Raji (cell line): Measurements from ENCODE around the gene PWWP2B.

Experiments used
- POLR2A ChIP-seq: IDR thresholded peaks from 2 replicates; pipeline ENCODE4 v1.6.1; 2011; ENCODE audit warnings: low read depth, low read length, control low read depth; ENCODE audit not compliant: insufficient read depth

Gene PWWP2B

DNA sequence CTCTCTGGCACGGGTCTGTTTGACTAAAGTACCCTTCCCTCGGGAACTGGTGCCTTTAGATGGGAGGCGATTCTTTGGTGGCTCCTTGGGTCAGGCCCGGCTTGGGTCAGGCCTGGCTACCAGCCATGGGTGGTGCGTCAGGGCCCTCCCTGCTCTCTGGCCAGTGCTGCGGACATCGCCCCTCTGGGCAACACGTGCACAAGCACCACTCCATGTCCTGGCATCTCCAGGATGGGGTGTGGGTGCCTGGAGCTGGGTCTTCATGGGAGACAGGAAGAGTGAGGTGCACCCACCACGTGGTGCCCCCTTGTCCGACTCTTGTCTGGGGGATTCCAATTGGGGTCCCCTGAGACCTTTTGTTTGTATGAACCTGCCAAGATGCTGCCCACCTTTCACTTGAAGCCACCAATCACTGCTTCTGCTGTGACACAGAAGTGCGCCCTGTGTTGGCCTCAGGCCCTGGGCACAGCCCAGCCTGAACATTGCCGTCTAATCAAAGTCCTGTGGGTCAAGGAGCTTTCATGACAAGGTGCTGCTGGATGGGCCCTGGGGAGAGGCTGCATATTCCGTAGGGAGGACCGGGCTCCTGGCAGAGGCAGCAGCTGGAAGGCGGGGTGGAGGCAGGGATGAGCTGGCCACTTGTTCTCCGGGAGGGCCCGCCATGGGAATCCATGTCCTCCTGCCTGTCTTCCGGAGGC is 11.1 kb upstream of the PWWP2B start:
- TF ChIP-seq POLR2A = no peak

DNA sequence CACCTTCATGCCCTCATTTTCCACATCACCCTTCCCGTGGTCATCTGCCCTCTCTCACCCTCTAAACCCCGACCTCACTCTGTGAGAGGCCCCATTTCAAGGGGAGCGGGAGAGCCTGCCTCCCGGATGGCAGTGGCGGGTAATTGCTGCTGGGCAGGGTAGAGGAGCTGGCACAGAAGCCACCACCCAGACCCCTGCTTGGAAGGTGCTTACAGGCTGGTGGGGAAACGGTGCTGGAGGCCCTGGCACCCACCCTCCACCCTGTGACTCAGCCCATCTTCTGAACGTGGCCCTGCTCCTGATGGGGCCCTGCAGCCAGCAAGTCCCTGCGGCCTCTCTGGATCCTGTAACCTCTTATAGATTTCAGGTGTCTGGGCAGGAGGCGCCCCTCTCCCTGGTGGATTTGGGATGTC is 10.6 kb upstream of the PWWP2B start:
- no peak for TF ChIP-seq POLR2A

DNA sequence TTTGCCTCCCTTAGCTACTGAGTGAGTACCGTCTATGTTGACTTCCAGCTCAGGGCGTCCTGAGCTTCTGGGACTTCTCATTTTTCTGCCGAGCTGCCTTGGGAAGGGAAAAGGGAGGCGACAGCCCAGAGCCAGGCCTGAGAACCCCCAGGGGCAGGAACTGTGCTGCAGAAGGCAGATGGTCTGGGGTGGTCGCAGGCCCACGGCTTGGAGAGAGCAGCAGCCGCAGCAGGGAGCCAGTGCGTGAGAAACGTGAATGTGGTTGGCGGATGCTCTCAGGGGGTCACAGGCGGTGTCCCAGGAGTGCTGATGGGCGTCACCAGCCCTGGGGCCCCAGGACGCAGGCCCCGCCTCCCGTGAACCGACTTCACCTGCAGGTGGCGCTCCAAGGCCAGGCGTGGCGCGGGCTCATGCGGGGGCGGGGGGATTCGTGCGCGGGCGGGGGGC is 9.2 kb upstream of the PWWP2B start:
- TF ChIP-seq POLR2A = no peak

DNA sequence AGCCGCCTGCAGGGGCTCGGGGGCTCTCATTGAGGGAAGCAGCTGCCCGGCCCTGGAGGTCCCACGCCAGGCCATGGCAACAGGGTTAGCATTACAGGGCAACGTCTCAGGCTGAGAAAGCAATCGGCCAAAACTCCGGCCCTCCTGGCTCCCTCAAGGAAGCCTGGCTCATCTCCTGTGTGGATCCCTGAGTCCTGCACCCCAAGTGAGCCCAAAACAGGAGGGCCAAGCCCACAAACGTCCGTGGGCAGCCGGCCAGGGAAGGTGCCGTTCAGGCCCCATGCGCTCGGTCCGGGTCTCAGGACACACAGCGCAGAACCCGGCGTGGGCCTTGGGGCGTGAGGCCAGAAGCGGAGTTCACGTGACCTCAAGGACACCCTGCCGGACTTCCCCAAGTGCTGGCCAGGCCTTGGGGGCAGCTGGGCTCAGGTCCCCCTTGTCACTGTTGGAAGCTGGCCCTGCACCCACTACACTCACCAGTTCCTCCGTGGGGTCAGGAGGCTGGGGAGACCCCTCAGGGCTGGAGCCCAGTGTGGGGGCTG is 8.0 kb upstream of the PWWP2B start:
- TF ChIP-seq POLR2A = no peak

DNA sequence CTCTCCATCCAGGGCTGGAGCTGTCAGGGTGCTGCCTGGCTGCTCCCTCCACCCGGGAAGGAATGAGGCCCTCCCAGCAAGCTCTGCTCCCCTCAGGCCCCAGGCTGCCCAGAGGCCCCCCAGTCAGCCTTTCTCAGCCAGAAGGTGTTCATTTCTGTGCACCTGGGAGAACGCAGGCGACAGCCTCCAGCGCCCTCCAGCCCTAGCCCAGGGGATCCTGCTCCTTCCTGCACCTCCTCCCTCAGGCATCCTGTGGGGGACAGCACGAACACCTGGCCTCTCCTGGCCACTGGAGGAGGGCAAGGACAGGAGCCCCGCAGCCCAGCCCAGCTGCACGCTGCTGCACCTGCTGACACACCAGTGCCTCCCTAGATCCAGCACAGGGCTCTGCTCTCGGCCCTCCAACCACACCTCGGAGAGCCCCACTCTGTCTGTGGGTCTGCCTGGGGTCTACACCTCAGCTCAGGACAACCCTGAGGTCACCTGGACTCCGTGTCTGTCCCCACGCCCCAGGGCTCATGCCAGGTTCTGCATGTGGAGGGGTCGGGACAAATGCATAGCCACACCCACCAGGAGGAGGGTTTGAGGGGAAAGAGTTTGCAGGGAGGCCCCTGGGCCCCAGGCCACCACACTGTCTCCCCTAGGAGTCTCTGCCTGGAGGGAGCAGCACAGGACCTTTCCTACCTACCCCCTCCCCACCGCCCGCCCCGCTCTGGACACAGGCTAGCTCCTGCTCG is 7.4 kb upstream of the PWWP2B start:
- no peak for TF ChIP-seq POLR2A

DNA sequence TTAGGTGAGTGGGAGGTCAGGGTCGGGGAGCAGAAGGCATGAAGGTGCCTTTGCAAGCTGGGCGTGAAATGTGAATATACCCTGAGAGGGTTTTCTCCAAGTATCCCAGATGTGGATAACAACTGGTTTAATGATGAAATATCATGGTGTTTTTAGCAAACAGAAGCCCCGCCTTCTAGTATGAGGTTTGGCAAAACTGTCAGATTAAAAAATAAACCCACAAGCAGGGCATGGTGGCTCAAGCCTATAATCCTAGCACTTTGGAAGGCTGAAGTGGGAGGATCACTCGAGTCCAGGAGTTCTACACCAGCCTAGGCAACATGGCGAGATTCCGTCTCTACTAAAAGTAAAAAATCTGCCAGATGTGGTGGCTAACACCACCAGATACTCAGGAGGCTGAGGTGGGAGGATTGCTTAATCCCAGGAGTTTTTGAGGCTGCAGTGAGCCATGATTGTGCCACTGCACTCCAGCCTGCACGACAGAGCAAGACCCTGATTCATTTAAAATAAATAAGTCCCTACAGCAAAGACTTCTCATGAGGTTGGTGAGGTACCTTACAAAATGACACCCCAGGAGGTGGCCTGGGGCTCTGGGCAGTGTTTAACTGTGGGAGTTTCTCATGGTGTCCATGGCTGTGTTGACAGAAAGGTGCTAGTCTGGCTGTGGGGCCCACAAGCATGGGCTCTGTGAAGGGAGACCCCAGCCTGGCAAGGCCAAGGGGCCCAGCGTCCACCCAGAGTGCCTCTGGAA is 6.7 kb upstream of the PWWP2B start:
- no peak for TF ChIP-seq POLR2A

DNA sequence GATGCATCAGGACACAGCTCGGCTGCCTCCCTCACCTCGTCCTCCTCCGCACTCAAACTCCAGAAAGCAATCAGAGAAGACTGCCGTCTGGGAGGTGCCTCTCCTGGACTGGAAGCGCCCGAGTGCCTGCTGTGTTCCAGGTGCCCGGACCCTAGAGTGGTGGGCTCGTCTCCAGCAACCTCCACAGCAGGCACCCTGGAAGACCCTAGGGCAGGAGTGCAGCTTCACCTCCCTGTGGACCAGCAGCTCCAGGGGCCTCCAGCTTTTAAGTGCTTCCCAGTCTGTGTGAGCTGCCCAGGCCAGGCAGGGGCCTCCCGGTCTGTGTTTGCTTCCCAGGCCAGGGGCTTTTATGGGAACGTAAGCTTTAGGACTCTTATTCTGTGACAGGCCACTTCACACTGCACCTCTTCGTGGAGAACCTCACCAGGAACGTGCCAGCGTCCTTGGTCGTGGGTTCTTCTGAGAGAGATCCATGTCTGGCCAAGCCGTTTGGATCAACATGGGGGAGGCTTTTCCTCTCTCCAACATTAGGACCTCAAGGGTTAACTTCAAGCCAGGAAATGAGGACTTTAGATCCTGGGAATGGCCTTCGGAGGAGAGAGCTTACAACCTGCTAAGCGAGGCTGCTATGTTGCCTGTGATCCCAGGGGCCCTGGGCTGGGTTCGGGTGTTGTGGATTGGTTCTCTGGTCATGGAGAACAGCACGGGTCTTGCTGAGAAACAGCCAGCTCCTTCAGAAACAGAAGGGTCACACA is 5.9 kb upstream of the PWWP2B start:
- TF ChIP-seq POLR2A = no peak

DNA sequence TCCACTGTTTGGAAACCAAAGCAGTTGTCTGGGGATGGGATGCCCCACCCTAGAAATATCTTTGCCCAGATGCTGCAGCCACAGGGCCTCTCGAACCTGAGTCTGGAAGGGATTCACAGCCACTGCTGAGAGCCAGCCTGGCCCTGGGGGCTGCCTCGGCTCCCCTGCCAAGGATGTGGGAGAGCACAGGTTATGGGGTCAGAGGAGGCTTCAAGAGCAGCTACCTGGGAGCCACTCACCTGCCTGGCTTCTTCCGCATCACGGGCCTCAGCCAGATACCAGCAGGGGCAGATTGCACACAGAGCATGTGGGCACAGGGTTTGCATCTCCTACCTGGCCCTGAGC is 5.4 kb upstream of the PWWP2B start:
- no peak for TF ChIP-seq POLR2A

DNA sequence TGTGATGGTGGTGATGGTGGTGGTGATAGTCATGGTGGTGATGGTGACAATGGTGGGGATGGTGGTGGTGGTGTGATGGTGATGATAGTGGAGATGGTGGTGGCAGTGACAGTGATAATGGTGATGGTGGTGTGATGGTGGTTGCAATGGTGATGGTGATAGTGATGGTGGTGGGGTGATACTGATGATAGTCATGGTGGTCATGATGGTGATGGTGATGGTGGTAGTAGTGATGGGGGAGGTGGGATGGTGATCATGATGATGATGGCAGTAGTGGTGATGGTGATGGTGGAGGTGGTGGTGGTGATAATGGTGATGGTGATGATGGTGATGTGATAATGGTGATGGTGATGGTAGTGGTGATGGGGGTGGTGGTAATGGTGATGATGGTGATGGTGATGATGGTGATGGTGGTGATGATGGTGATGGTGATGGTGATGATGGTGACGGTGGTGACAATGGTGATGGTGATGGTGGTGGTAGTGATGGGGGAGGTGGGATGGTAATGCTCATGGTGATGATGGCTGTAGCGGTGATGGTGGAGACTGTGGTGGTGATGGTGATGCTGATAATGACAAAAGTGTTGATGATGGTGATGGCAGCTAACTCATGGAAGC is 4.7 kb upstream of the PWWP2B start:
- TF ChIP-seq POLR2A = no peak

DNA sequence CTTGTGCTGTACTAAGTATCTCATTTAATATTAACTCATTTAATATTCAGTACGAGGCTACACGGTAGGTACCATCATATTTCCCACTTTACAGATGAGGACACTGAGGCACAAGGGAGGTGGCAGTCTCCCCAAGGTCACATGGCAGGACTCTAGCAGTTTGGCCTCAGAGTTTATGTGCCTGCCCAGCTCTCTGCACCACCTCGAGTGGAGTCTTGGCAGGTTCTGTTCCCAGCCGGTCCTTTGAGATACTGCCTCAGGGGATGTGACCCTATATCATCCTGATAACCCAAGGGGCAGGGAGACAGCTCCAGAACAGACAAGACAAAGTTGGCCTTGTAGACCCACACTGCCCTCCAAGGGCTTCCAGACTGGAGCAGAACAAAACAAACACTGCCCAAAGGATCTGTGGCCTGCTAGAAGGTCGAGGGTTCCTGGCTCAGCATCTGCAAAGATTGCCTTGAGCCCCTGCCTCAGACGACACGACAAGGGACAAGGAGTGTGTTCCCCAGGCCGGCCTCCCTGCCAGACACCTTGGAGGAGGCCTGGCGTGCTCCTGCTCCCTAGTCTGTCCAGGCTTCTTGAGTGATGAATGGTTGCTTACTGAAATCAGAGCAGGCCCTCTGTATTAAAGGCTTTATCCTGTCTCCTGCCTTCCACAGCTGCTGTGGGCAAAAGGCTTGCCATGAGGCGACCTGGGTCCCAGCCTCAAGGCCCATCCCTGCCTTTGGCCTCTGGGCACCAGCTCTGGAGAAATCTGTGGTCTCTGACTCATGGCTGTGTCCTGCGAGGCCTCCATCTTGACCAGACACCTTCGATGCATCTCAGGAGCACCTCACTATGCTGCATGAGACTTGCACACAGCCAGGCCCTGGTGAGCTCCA is 3.9 kb upstream of the PWWP2B start:
- TF ChIP-seq POLR2A = no peak

DNA sequence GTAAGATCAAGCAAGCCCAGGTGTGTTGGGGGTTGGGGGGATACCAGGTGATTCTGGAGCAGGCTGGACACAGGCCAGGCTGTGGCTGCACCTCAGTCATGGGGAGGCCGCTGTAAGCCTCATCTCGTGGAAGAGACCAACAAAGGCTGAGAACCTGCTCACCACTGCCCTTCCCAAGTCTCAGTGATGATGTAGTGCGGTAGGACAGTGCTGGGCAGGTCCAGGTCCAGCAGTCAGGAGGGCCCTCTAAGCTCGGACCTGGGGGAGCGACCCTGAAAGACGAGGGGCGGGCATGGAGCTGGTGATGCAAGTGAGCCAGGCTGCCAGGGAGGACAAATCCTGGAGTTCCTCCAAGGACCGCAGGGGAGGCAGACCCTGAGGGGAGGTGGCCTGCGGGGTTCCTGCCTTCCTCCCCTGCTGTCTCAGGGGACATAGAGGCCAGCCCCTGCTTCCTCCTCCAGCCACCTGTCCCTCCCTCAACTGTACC is 3.3 kb upstream of the PWWP2B start:
- TF ChIP-seq POLR2A = no peak

DNA sequence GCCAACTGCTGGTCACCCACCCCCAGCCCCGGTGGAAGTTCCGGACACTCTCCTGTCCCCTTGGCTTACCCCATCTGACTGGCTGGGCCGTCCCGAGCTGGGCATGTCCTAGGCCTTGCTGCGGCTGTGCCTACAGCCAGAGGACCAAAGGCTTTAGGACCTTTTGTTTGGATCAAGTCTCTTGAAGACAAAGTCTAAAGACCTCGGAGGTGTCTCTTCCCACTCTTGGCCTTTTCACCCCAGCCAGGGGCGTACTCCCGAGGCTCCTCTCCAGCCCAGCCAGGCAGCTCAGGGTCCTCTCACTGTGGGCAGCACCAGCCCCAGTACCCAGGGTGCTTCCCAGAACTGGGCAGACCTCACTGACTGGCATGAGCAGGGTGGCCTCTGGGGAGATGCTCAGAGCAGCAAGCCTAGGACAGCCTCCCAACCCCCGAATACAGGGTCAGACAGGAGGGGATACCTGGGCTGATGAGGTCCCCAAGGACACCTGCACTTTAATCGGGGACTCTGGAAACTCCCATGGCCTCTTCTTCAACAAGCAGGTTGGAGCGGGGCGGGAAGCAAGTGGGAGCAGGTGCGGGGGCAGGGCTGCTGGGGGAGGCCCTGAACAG is 2.7 kb upstream of the PWWP2B start:
- no peak for TF ChIP-seq POLR2A
